Suprapubic skin (tissue), 4 donors: ENCODE measurements around the gene EFCAB6. TPM values are rescaled to one million over a fixed set of nuclear protein-coding genes. Genes with fewer than 3 reads are reported as not detected.

Experiments
- DNase-seq, 2 donors: peaks; one replicate each; pipeline ENCODE4 v3.0.0-alpha.2; 2019; ENCODE audit warnings: low spot score in 2 of 2
- H3K27ac ChIP-seq: fragments of 200-600 bp; sonication (generic); one replicate; pipeline ENCODE4 v1.5.1; 2019
- H3K27me3 ChIP-seq: fragments of 200-600 bp; sonication (generic); one replicate; pipeline ENCODE4 v1.5.1; 2019
- H3K36me3 ChIP-seq: fragments of 200-600 bp; sonication (generic); one replicate; pipeline ENCODE4 v1.5.1; 2019
- H3K4me1 ChIP-seq: fragments of 200-600 bp; sonication (generic); one replicate; pipeline ENCODE4 v1.5.1; 2019
- H3K4me3 ChIP-seq: fragments of 200-600 bp; sonication (generic); one replicate; pipeline ENCODE4 v1.5.1; 2019; ENCODE audit warnings: mild to moderate bottlenecking
- H3K9me3 ChIP-seq: fragments of 200-600 bp; sonication (generic); one replicate; pipeline ENCODE4 v1.5.1; 2019
- EP300 ChIP-seq: sonication (generic); formaldehyde crosslinking; IDR thresholded peaks from one replicate; pipeline ENCODE4 v1.6.1; 2017; ENCODE audit warnings: antibody characterized with exemption
- POLR2A ChIP-seq, 2 donors: fragments of 450-650 bp; IDR thresholded peaks; one replicate each; pipeline ENCODE4 v1.6.1; 2017; ENCODE audit warnings: antibody characterized with exemption in 2 of 2, mild to moderate bottlenecking in 2 of 2, moderate library complexity in 2 of 2
- POLR2AphosphoS5 ChIP-seq, 3 donors: sonication (generic); formaldehyde crosslinking; IDR thresholded peaks; one replicate each; pipeline ENCODE4 v1.6.1; 2017; ENCODE audit warnings: antibody characterized with exemption in 3 of 3
- WGBS: methylation state at CpG from one replicate; pipeline ENCODE4 v1.1.5; 2018; 5-methylcytosine and 5-hydroxymethylcytosine counted together
- total RNA-seq, 4 donors: library from RNA; depleted of rRNA; stranded (reverse); fragments of >200 nt; gene quantifications; one replicate each; pipeline ENCODE4 v1.1.0, GENCODE V29; 2016
- TF ChIP-seq, protein P1 (sequence below), 2 donors: fragments of 200-600 bp in 1 of 2; fragments of 450-650 bp in 1 of 2; sonication (generic) in 1 of 2; IDR thresholded peaks; one replicate each; pipeline ENCODE4 v1.5.1; 2016 to 2019; ENCODE audit warnings: antibody characterized with exemption in 2 of 2, mild to moderate bottlenecking in 1 of 2, moderate library complexity in 1 of 2

Gene EFCAB6
- total RNA-seq, 4 donors from 2014 or later = 1.9 to 4.9 (median 2.9) TPM

DNA sequence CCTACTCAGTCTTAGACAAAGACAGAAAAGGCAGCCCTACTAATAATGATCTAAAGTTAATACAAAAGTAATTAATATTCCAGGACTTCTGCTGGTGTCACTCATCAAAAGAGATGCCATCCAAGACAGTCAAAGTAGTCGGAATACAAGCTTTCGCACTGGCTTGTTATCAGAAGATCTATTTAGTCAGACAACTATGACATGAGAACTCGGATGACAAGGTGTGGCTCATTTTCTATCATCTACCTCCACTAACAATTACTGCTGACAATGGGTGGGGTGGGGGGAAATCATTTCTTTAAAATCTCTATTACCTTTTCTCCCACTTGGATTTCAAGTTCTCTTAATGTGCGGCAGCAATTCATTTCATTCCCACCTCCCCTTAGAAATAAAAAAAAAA is 56.7 kb downstream of the EFCAB6 start:
- Histone ChIP-seq H3K4me1 (no peaks in the 10 kb centered on the region), H3K4me3 (no peak overlapping the region), H3K27me3 (no peaks in the 10 kb centered on the region), H3K36me3 (no peaks in the 10 kb centered on the region), H3K9me3 (no peaks in the 10 kb centered on the region), H3K27ac (no peak overlapping the region)
- DNase-seq = no peak
- WGBS = 81% methylated on average over 4 of the region's 4 CpGs
- TF ChIP-seq, protein P1, sequence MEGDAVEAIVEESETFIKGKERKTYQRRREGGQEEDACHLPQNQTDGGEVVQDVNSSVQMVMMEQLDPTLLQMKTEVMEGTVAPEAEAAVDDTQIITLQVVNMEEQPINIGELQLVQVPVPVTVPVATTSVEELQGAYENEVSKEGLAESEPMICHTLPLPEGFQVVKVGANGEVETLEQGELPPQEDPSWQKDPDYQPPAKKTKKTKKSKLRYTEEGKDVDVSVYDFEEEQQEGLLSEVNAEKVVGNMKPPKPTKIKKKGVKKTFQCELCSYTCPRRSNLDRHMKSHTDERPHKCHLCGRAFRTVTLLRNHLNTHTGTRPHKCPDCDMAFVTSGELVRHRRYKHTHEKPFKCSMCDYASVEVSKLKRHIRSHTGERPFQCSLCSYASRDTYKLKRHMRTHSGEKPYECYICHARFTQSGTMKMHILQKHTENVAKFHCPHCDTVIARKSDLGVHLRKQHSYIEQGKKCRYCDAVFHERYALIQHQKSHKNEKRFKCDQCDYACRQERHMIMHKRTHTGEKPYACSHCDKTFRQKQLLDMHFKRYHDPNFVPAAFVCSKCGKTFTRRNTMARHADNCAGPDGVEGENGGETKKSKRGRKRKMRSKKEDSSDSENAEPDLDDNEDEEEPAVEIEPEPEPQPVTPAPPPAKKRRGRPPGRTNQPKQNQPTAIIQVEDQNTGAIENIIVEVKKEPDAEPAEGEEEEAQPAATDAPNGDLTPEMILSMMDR (IDR thresholded peaks at IDR 0.05) = no peak
- TF ChIP-seq POLR2A (IDR thresholded peaks at IDR 0.05) = no peak
- no peak for TF ChIP-seq POLR2AphosphoS5 (IDR thresholded peaks at IDR 0.05)
- no peak for TF ChIP-seq EP300

DNA sequence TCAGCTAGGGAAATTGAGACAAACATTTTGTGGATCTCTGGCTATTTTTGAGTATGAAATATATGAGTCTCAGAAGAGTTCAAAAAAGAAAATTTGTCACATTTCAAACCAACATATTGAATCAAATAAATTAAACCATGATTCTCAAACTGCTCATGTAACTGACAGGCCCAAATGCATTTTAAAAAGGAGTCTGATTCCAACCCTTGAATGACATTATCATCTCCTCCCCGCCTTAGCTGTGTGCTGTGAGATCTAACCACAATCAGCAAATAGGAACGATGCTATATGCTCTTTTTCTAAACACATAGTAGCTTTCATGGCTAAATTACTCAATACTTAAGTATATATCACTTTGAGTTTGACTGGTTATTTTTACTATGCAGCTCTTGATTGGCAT is 57.1 kb downstream of the EFCAB6 start:
- H3K4me1 ChIP-seq = no peaks in the 10 kb centered on the region
- H3K27ac ChIP-seq = no peak overlapping the region
- no peaks in the 10 kb centered on the region for H3K9me3 ChIP-seq
- TF ChIP-seq EP300 (no peak), POLR2AphosphoS5 (IDR thresholded peaks at IDR 0.05) (no peak), POLR2A (IDR thresholded peaks at IDR 0.05) (no peak)
- TF ChIP-seq, protein P1 (IDR thresholded peaks at IDR 0.05) = no peak
- no peak overlapping the region for H3K4me3 ChIP-seq
- 81% methylated on average over 2 of the region's 2 CpGs for WGBS
- no peaks in the 10 kb centered on the region for H3K27me3 ChIP-seq
- no peak for DNase-seq
- no peaks in the 10 kb centered on the region for H3K36me3 ChIP-seq

DNA sequence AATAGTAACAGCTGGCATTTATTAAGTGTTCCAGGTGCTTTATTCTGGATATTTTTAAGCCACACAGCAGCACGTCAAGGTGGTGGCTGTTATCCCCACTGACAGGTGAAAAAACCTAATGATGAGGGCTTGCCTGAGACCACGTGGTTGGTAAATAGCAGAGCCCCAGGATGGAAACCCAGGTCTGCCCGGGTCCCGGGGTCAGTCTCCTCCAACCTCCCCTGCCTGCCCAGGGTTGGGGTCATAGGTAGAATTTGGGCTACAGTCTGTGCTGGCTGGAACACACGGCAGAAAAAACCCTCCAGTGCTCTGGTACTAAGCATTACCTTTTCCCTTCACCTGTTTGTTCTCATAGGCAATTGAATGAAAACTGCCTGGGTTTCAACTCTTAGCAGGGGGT is 57.9 kb downstream of the EFCAB6 start:
- H3K4me1 ChIP-seq = no peaks in the 10 kb centered on the region
- H3K27me3 ChIP-seq = no peaks in the 10 kb centered on the region

DNA sequence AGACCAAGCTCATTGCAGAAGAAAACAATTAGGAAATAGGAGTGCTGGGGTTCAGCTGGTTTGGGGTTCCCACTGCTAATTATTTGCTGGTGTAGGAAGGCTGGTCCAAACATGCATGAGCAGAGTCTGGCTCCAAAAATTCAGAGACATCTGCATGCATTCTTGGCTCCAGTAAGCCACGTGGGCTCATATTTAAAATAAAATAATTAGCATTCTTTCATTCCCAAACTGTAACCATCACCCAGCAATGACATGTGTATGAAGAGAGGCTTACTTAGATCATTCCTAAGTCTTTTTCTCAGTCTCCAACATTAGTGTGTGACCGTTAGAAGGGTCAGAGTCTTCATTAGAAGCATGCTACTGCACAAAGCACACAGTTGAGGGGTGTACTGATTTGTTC is 58.4 kb downstream of the EFCAB6 start:
- no peak overlapping the region for H3K27ac ChIP-seq
- DNase-seq = no peak

More for the DNA sequence above, 57.9 kb downstream of the EFCAB6 start:
- Histone ChIP-seq H3K27ac (no peak overlapping the region), H3K36me3 (no peaks in the 10 kb centered on the region), H3K9me3 (no peaks in the 10 kb centered on the region), H3K4me3 (no peak overlapping the region)
- 74% methylated on average over 5 of the region's 5 CpGs for WGBS
- DNase-seq = no peak
- TF ChIP-seq, protein P1 (IDR thresholded peaks at IDR 0.05) = no peak

DNA sequence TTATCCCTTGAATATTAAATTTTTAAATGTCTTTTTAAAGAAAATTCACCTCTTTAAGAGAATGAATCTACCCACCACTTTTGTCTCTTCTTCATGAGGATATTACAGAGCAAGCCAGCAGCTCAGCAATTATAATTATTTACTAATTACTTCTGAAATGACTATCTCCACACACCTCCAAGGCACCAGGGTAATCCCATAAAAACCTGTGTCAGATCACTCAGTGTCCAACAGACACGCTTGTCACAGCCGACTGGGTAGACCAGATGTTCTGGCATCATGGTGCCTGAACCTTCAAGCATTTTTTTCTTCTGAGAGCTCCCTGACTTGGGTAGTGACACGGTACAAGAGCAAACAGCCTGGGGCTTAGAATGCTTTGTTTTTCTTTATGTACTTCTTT is 61.4 kb downstream of the EFCAB6 start:
- Histone ChIP-seq H3K27me3 (no peaks in the 10 kb centered on the region), H3K27ac (no peak overlapping the region), H3K9me3 (no peaks in the 10 kb centered on the region), H3K4me1 (no peaks in the 10 kb centered on the region), H3K4me3 (no peak overlapping the region), H3K36me3 (no peaks in the 10 kb centered on the region)
- WGBS = 39% methylated on average over 3 of the region's 3 CpGs
- DNase-seq = no peak
- TF ChIP-seq EP300 = no peak

More for the DNA sequence above, 58.4 kb downstream of the EFCAB6 start:
- Histone ChIP-seq H3K4me1 (no peaks in the 10 kb centered on the region), H3K9me3 (no peaks in the 10 kb centered on the region), H3K4me3 (no peak overlapping the region), H3K27me3 (no peaks in the 10 kb centered on the region), H3K36me3 (no peaks in the 10 kb centered on the region)
- 33% methylated on average over 2 of the region's 2 CpGs for WGBS
- TF ChIP-seq POLR2AphosphoS5 (IDR thresholded peaks at IDR 0.05) = no peak
- TF ChIP-seq EP300 = no peak
- TF ChIP-seq, protein P1 (IDR thresholded peaks at IDR 0.05) = no peak
- no peak for TF ChIP-seq POLR2A (IDR thresholded peaks at IDR 0.05)

DNA sequence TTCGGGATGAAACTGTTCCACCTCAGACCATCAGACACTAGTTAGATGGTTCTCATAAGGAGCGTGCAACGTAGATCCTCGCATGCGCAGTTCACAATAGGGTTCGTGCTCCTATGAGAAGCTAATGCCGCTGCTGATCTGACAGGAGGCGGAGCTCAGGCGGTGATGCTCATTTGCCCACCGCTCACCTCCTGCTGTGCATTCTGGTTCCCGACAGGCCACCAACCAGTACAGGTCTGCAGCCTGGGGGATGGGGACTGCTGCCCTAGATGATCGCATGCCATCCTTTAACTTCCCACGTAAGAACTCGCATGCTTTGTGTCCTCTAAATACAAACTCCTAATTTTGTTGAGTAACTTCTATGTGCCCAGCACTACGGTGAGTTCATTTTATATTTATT is 62.6 kb downstream of the EFCAB6 start:
- H3K36me3 ChIP-seq = no peaks in the 10 kb centered on the region
- H3K4me1 ChIP-seq = no peaks in the 10 kb centered on the region
- no peak for TF ChIP-seq POLR2AphosphoS5 (IDR thresholded peaks at IDR 0.05)
- TF ChIP-seq, protein P1 (IDR thresholded peaks at IDR 0.05) = no peak
- no peak for TF ChIP-seq POLR2A (IDR thresholded peaks at IDR 0.05)
- TF ChIP-seq EP300 = no peak
- H3K9me3 ChIP-seq = no peaks in the 10 kb centered on the region
- H3K27me3 ChIP-seq = no peaks in the 10 kb centered on the region
- 92% methylated on average over 15 of the region's 15 CpGs for WGBS
- DNase-seq = no peak
- no peak overlapping the region for H3K27ac ChIP-seq
- H3K4me3 ChIP-seq = no peak overlapping the region
